ENCODE results near the gene CMTM4. TPM values are rescaled to one million over a fixed set of nuclear protein-coding genes. Genes with fewer than 3 reads are reported as not detected.
"Not testable (repeated sequence)": the region's sequence is repeated elsewhere in the genome, so short reads cannot be mapped to it uniquely, and the experiment has no call there.

The CMTM4 gene
- total RNA-seq, 1 donor: 20.7 TPM

- no peak for TF ChIP-seq CTCF (IDR thresholded peaks at IDR 0.05; ENCODE audit: insufficient read depth, low read depth, low read length)
- no peak overlapping the region for H3K4me3 ChIP-seq (ENCODE audit: low read depth, low read length)
- DNase-seq (ENCODE audit: low read depth): no peak
Measured at GRCh38 chr16:66617010-66617434, 79.5 kb downstream of the CMTM4 start.

- H3K4me3 ChIP-seq (ENCODE audit: low read depth, low read length): no peak overlapping the region
- no peak for TF ChIP-seq CTCF (IDR thresholded peaks at IDR 0.05; ENCODE audit: insufficient read depth, low read depth, low read length)
- DNase-seq (ENCODE audit: low read depth): no peak
Measured at GRCh38 chr16:66616592-66616991, 80.0 kb downstream of the CMTM4 start.

- H3K4me3 ChIP-seq (ENCODE audit: low read depth, low read length): no peak overlapping the region
- TF ChIP-seq CTCF (IDR thresholded peaks at IDR 0.05; ENCODE audit: insufficient read depth, low read depth, low read length): no peak
- DNase-seq (ENCODE audit: low read depth): no peak
Measured at GRCh38 chr16:66616169-66616568, 80.4 kb downstream of the CMTM4 start.

GRCh38 chr16:66614161-66614802 lies 82.3 kb downstream of the CMTM4 start:
- DNase-seq (ENCODE audit: low read depth): no peak
- H3K4me3 ChIP-seq (ENCODE audit: low read depth, low read length): no peak overlapping the region
- no peak for TF ChIP-seq CTCF (IDR thresholded peaks at IDR 0.05; ENCODE audit: insufficient read depth, low read depth, low read length)

GRCh38 chr16:66612422-66612821 lies 84.1 kb downstream of the CMTM4 start:
- no peak for DNase-seq (ENCODE audit: low read depth)

GRCh38 chr16:66611911-66612310 lies 84.6 kb downstream of the CMTM4 start:
- DNase-seq (ENCODE audit: low read depth); H3K4me3 ChIP-seq (ENCODE audit: low read depth, low read length): not testable (repeated sequence)

More at GRCh38 chr16:66612422-66612821, 84.1 kb downstream of the CMTM4 start:
- TF ChIP-seq CTCF (IDR thresholded peaks at IDR 0.05; ENCODE audit: insufficient read depth, low read depth, low read length): no peak
- H3K4me3 ChIP-seq (ENCODE audit: low read depth, low read length): no peak overlapping the region

- TF ChIP-seq CTCF (IDR thresholded peaks at IDR 0.05; ENCODE audit: insufficient read depth, low read depth, low read length): no peak
- no peak for DNase-seq (ENCODE audit: low read depth)
- H3K4me3 ChIP-seq (ENCODE audit: low read depth, low read length): no peak overlapping the region
Measured at GRCh38 chr16:66610111-66610820, 86.3 kb downstream of the CMTM4 start.
